UCSD-AML1 (cell line): Measurements from ENCODE around the gene PPP1R1B.

Experiments
- DNase-seq: peaks from one replicate; lab custom pipeline; 2025; ENCODE audit not compliant: unreplicated experiment; lab: John Stamatoyannopoulos, UW

The PPP1R1B gene

GRCh38 chr17:39600288-39600996, 26.3 kb upstream of the PPP1R1B start:
- no peak for DNase-seq

GRCh38 chr17:39600997-39601597, 25.7 kb upstream of the PPP1R1B start:
- DNase-seq: no peak

- no peak for DNase-seq
Measured at GRCh38 chr17:39601758-39602532, 24.8 kb upstream of the PPP1R1B start.

- no peak for DNase-seq
Measured at GRCh38 chr17:39602533-39603303, 24.0 kb upstream of the PPP1R1B start.

GRCh38 chr17:39603304-39604016, 23.3 kb upstream of the PPP1R1B start:
- DNase-seq: no peak

GRCh38 chr17:39604911-39605491, 21.8 kb upstream of the PPP1R1B start:
- no peak for DNase-seq

GRCh38 chr17:39605492-39606433, 21.0 kb upstream of the PPP1R1B start:
- no peak for DNase-seq

- no peak for DNase-seq
Measured at GRCh38 chr17:39606434-39607056, 20.2 kb upstream of the PPP1R1B start.

- DNase-seq: no peak
Measured at GRCh38 chr17:39607057-39607850, 19.5 kb upstream of the PPP1R1B start.

GRCh38 chr17:39607851-39608130, 19.0 kb upstream of the PPP1R1B start, which contains the start of gene NEUROD2:
Gene NEUROD2 (minus strand): TSS chr17:39607920. CDS start chr17:39606599, 1,321 bp downstream.
- DNase-seq: no peak

GRCh38 chr17:39608142-39608981, 18.4 kb upstream of the PPP1R1B start:
- DNase-seq: no peak

- DNase-seq: no peak
Measured at GRCh38 chr17:39609416-39610025, 17.2 kb upstream of the PPP1R1B start.

GRCh38 chr17:39611401-39612112, 15.2 kb upstream of the PPP1R1B start:
- DNase-seq: no peak

- no peak for DNase-seq
Measured at GRCh38 chr17:39612291-39612894, 14.4 kb upstream of the PPP1R1B start.

GRCh38 chr17:39612935-39613464, 13.8 kb upstream of the PPP1R1B start:
- DNase-seq: no peak
